Hepatic stellate cell (primary cell): ENCODE results near the gene AMPD1.

Experiments used
- DNase-seq: peaks from one replicate; pipeline ENCODE4 v3.0.0; 2011; ENCODE audit warnings: low spot score

The AMPD1 gene

DNA sequence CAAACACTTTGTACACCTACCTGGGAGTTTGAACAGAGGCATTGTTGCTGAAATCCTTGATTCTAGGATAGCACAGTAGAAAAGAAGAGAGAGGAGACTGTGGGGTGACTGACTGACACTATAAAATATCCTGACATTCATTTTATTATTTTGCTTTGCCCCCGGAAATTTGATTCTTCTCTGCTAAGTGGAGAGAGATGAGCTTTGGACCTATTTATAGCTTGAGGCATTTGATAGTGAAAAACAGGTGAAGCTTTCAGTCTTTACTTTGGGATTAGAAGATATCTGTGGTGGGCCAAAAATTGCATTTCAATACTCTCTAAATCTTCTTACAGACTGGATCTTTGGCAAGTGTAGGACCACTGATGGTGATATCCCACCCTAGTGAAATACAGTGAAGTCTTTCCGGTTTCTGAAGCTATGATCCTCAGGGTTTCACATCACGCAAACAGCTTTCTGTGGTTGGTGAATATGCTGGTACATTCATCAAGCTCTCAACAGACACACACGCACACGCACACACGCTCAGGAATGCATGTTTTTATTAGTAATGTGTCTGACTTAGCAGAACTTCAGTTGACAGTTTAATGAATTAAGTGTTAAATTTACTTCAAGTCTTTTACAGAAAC is at the start of gene AMPD1:
Gene AMPD1 (minus strand): TSS at position 117 of the 629 bp plus-strand sequence. CDS start 75 bp downstream, at position 42.
- DNase-seq = no peak

DNA sequence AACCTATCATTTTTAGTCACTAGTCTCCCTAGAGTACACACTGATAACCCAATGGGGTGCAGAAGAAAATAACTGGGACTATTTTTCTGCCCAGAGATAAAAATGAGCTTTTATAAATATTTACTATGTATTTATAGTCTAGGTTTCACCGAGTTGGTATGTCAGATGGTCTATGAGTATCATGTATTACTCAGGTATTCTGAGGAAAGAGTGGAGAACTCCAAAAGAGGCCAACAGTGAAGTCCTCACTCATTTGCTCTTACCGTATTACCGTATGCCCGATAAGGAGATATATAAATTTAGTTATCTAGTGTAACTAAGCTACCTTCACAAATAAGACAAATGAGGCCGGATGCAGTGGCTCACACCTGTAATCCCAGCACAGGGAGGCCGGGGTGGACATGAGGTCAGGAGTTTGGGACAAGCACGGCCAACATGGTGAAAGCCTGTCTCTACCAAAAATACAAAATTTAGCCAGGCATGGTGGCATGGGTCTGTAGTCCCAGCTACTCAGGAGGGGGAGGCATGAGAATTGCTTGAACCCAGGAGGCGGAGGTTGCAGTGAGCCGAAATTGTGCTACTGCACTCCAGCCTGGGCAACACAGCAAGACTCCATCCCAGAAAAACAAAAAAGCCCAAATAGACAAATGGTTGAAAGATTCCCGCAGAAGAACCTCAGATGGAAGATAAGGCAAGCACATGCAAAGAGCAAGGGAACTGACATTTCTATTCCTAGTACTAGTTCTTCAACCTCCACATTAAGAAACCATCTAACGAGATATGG is 46.8 kb upstream of the AMPD1 start:
- DNase-seq = no peak

DNA sequence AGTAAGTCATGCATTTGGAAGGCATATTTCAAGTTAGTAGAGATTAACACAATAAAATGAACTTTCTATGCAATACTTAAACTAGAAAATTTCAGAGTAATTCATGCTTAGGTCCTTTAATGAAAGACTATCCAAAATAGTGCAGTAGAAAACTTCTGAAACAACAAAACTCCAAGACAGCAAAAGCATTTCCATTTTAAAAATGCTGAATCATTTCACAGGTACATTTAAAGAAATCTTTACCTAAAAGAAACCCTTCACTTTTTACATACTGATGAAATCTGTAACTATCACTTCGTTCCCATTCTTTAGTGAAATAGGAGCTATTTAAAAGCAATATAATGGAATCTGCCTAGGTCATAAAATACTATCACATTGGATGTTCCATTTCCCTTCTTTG is 45.0 kb upstream of the AMPD1 start:
- no peak for DNase-seq

DNA sequence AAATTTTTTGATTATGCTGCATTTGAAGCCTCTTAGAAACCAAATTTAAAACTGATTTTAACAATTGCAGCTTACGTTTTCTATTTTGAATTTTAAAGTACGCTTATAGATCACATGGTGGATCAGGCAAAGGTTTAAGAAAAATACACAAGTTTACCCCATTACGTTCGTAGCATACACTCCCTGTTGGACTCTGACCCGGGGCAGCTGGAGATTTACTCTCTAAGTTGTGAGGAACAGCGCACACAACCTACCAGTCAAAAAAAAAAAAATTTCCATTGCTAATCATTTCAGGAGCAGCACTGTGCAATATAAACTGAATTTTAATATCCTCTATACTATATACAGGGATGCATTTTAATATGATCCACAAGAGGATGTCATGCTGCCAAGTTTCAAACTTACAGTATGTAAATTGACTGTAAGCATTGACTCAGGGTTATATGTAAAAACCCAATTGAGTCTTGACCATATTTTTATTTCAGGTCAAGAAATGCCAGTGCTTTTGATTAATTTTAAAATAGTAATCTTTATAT is 42.0 kb upstream of the AMPD1 start:
- DNase-seq = no peak

DNA sequence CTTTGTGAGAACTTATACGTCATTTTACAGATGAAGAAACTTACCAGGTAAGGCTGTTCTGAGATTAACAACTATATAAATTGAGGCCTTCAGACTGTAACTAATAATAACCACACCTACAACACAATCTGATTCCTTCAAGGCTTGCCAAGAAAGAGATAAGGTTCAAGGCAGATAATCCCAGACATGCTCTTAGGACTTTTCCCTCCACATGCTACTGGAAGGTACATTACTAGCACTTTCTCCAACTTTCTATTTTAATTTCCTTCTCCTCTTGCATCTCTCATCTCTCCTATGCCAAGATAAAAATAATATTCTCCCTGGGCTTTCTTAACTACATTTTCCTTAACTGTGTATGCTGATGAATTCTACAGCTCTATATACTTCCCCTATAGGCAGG is 40.1 kb upstream of the AMPD1 start:
- no peak for DNase-seq

DNA sequence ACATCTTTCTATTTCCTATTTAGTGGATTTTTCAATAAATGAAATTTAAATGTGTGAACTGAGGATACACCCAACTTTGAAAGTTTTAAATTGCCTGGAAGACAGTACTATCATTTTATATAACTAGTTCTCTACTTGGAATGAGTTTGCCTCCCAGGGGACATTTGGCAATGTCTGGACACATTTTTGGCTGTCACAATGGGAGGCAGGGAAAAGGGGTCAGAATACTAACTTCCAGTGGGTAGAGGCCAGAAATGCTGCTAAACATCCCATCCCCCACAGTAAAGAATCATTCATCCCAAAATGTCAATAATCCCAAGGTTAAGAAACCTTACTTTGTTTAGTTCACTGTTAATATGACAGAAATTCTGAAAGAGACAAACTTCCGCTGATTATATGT is 34.4 kb upstream of the AMPD1 start:
- no peak for DNase-seq

DNA sequence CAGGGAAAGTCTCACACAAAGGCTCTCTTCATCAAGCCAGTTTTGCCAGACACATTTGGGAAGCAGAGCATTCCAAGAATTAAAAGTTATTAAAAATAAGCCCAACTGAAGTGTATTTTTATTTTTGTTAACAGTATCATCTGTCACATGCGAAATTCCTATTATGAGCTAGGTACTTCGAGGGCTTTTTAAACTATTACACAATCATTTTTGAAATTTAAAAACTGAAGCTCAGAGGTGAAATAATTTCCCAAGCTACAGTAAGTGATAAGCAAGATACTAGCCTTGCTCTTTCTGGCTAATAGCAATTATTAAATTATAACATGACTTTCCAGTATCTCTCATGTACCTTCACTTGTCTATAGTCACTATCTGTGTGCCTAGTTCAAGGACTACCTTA is 33.2 kb upstream of the AMPD1 start:
- DNase-seq = no peak

DNA sequence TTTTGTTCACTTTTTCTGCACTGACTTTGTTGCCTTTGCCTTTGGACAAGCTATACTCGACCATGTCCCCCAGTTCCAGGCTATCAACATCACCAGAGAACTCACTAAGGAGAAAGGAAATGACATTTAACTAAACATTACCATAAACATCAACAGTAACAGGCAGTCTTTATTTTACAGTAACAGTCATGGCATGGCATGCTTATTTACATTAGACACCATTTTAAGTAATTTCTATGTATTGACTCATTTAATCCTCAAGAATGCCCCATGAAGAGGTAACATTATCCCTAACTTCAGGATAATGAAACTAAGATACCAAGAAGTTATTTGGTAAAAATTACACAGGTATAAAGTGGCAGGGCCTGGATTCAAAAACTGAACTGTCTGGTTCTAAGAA is 29.9 kb upstream of the AMPD1 start:
- DNase-seq = no peak

DNA sequence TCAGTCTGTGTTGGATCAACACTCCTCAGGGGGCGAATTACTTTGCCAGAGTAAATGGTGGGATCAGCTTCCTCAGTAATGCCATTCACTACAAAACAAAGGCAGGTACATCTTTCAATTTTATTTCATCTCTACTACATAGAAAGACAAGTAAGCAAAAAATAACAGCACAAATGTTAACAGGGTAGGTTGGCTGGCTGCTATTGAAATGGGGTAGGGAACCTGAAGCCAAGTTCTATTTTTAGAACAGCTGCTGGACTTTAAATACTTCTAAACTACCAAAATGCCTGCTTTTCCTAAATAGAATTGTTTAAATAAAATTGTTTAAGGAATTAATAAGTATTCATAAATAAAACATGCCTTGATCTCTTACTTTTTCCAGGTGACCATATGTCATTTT is 28.6 kb upstream of the AMPD1 start:
- no peak for DNase-seq

DNA sequence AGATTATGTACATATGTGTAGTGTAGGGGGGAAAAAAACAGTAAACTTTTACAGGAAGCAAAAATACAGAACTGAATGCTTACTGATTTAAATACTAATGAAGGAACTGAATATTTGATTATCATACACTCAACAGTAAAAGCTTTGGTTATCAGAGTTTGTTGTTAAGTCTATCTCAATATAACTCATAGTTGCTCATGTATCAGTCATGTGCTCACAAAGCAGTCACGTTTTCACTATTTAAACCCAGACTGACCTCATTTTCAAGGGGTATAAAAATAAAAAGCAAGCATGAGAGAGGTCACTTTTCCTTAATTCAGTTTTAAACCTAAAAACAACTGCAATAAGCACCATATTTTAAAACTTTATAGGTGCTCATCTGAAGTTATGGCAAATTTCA is 28.1 kb upstream of the AMPD1 start:
- no peak for DNase-seq

DNA sequence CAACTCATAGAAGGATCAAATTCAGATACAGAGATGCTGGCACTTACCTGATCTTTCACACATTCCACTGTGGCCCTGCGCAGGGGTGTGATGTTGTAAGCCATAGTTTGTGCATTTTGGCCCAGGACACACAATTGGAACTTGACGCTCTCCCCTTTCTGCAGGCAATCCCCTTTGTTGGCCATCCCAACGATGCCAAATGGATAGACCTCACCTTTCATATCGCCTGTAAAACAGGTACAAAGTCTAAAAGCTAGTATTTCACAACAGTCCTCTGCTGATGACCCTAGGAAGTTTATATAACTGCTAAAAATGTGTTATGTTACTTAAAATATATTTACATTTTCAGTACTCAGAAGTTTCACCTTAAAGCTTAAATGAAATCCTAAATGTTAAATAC is 25.1 kb upstream of the AMPD1 start:
- DNase-seq = no peak

DNA sequence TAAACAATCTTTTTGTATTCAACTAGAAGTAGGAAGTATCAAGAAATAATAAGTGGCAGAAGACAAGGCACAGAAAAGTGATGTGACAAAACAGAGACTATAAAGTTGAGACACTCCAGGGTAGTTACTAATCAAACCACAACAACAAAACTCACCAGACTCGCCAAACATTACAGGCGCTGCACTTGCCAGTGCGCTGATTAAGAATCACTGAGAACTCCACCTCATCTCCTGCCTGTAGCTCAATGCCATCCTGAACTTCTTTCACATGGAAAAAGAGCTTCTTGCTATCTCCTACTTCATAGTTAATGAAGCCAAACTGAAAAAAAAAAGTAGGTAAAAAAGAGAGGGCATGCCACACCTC is 24.1 kb upstream of the AMPD1 start:
- DNase-seq = no peak

DNA sequence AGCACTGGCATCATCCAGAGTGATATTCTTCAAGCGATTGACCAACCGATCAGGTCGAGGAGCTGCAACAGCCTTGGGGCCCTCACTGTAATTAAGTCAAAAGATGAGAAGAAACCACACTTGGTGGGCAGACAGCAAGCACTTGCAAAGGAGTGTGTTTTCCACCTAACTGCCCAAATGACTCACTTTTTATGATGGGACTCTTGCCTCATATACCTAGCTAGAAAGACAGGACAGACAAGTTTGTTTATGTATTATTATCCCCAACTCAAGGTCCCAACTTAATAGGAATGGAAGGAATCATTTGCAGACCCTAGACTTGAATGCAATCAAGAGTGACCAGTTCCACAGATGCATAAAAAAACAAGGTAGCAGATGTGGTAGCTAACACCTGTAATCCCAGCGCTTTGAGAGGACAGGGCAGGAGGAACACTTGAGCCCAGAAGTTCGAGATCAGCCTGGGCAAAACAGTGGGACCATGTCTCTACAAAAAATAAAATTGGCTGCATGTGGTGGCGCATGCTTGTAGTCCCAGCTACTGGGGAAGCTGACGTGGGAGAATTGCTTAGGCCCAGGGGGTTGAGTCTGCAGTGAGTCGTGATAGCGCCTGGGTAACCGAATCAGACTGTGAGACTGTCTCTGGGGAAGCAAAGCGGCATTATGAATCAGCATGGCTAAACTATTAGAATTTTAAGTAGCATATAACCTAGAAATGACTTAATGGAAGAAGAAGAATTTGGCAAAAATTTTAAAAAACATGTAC is 23.5 kb upstream of the AMPD1 start:
- no peak for DNase-seq

DNA sequence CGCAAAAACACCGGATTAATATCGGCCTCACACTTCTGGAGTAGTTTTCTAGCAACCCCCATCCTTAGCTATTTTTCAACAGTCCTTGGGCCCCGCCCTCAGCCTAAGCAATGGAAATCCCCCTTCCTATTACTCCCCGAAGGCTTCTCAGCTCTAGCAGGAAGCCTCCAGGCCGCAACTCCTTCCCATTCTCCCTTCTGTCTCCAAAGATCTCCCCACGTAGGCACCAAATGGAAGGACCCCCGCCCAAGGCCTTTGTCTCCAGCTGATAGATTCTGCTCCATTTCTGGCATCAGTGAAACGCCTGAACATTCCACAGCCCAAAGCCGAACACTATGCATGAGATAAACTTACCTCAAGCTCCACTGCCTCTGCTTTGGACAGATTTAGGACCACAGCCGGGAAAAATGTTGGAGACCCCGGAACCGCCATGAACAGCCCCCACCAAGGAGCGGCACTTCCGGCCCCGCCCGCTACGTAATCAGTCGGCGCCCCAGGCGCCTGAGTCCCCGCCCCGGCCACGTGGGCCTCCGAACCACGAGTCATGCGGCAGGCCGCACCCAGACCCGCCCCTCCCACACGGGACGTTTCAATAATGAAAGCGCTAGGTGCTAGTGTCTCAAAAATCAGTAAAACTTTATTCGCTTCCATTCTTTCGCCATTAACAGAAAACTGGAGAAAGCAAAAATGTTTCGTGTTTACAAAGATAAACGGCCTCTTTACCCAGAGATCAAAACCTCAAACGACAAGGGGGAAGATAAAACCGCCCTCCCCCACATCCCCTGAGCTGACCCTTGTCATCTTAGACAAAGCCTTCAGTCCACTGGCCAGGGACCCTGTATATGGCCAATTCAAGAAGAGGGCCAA is 21.2 kb upstream of the AMPD1 start, which contains the start of gene NRAS:
Gene NRAS (minus strand): TSS at position 468 of the 867 bp plus-strand sequence. CDS start 611 bp downstream, outside the sequence.
- DNase-seq = peak; percentile 85

DNA sequence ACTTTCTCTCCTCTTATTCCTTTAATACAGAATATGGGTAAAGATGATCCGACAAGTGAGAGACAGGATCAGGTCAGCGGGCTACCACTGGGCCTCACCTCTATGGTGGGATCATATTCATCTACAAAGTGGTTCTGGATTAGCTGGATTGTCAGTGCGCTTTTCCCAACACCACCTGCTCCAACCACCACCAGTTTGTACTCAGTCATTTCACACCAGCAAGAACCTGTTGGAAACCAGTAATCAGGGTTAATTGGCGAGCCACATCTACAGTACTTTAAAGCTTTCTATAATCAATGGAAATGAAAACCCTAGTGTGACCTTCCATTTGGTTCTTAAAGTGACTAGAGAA is 20.6 kb upstream of the AMPD1 start:
- no peak for DNase-seq

DNA sequence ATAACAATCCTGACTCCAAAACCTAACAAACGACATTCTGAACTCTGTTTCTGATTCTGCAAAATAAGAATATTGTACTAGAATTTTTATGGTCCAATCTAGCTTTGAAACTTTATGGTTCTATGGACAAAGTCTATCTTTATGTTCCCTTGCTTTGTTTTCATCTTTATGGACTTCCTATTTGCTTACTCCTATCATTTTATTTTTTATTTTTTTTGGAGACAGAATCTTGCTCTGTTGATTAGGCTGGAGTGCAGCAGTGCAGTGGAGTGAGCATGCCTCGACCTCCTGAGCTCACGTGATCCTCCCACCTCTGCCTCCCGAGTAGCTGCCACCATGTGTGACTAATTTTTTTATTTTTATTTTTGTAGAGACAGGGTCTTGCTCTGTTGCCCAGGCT is 17.6 kb upstream of the AMPD1 start:
- no peak for DNase-seq

DNA sequence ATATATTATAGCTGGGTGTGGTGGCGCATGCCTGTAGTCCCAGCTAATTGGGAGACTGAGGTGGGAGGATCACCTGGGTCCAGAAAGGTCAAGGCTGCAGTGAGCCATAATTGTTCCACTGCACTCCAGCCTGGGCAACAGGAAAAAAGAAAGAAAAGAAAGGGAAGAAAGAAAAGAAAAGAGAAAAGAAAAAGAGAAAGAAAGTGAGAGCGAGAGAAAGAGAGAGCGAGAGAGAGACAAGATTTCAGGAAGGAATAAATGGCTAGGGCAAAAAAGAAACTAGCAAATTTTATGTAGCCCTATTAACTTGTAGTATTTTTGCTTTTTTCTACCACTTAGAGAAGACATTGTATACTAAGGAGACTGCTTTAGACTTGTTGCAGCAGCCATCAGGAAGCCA is 15.0 kb upstream of the AMPD1 start:
- DNase-seq = no peak

DNA sequence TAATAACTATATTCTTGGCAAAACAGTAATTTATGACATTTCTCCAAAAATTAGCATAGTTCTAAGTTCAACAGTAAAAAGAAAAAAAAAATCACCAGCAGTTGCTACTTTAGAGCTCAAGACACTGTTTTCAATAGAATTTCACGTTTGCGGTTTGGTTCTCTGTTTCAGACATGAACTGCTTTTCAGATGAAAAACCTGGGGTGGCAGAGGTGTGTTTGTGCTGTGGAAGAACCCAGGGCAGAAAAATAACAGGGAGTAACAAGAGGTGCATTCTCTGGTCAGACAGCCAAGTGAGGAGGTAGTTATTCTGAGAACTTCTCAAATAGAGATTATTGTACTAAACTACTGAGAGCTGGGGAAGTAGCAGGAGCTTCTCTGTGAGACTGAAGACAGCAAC is 12.3 kb upstream of the AMPD1 start:
- DNase-seq = no peak

DNA sequence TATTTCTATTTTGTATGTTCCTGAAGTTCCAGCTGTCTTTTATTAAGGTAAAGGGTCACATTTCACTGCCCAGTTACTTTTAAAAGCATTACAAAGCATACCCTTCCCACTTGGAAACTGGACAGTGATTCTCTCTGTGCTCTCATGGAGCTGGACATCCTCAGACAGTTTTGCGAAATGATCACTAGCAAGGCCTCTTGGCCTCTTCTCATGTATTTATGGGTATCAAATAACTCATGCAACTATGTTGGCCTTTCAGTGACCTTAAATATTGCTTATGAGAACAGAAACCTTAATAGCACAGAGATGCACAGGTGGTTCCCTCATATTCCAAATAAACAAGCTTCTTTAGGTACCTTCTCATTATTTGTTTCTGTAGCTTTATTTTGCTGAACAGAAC is 7.9 kb upstream of the AMPD1 start:
- DNase-seq = no peak

DNA sequence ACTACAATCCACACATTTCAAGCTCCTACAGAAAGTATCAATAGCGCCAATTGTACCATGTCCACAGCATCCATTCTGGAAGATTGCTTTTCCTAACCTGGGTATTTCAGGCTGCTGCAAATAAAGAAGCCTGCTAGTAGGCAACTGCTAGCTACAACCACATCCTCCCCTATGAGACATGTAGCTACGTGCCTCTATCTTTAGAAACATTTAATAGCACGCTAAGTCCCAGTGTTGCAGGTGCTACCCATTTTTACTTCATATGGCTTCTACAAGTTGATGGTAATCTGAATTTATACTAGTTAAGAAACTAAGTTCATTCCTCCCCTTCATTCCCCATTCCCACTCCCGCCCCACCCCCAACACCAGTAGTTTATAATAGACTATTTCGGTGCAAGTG is 7.4 kb upstream of the AMPD1 start:
- DNase-seq = no peak

DNA sequence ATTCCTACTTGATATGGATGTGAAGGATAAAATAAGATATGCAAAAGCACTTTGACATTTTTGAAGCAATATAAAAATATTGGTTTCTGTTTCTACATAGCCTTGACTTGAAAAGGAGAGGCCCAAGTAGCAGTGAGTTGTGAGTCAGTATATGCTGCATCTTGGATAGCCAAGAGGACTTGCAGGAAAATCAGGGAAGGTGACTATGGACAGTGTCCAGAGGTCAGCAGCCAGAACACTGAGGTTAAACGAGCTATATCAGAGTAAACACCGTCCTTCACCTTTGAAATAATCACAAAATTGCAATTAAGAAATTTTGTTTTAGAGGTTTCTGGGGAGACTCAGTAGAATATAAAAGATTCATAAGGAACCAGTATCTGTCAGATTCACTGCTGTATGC is 6.6 kb upstream of the AMPD1 start:
- no peak for DNase-seq

DNA sequence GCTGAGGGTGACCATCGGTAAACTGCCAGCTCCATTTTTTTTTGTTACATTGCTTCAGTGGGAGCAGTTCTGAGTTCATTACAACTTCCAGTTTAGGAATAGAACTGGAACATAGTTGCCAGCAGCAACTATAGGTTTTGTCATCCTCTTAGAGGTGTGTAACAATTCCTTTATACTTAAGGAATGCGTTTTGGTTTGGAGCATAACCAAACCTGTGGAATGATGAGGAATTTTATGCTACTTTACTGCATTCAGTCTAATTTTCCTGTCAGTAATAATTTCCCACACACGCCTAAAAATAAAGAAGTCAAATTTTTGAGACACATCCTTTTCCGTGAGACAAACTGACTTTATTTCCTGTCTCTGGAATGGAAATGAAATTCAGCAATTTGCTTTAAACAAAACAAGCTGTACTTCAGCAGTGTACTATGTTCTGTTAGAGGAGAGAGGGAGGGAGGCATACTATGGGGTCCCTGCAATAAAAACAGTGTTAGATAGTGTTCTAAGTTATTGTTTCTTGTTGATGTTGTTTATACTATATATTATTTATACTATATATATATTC is 4.8 kb upstream of the AMPD1 start:
- no peak for DNase-seq
